Activated CD8-positive, alpha-beta memory T cell treated with anti-CD3 and anti-CD28 coated beads for 24 hours (primary cell): Measurements from ENCODE around the gene GPR151.
"Not testable (repeated sequence)": the region's sequence is repeated elsewhere in the genome, so short reads cannot be mapped to it uniquely, and the experiment has no call there.

Source experiments
- DNase-seq: peaks from one replicate; pipeline ENCODE4 v3.0.0-alpha.2; 2020

The GPR151 gene

DNA sequence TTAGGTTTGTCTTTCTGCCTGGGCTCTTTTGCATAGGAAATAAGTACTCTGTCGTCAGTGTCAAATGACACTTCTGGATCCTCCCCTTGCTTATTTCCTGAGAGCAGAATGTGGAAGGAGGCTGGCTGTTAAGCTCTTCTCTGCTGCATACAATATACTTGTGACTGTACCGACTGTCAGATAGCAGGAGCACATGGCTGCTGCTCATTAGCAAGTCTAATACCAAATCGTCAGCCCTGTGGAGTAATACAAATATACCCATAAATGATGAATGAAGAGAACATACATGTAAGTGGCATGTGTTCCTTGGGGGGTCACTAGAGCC lies at the start of gene GPR151:
Gene GPR151, minus strand, starts transcription at position 40 of the 325 bp plus-strand sequence. CDS start 77 bp downstream, outside the sequence.
- DNase-seq, result no peak

DNA sequence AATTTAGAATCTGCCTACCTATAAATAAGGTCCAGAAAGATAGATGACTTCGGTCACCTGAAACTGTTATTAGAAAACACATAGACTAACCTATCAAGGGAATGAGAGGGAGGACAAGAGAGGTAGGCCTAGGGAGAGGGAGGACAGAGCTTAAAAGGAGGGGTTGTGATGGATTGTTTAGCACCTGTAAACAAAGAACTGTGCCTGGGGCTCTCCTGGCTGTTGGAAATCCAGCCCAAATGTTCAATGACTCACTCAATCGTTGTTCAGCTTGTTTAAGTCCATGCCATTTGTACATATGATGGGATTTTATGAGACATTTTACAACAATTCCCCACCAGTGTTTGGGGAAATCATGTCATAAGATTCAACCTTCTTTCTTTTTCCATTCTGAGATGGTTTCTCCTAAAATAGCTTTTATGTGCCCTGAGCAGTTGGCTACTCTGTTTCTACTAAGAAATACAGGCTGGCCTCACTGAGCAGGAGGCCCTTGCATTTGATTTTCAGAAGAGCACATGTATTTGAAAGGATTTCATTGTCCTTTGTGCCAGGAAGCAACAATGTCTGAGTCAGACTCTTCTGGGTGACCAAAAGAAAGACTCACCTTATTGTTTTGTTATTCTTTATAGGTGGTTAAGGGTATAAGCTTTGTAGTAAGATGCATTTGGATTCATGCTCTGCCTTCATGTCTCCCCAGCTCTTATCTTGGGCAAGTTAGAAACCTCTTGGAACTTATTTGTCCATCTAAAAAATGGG lies 48.2 kb upstream of the GPR151 start:
- no peak for DNase-seq

- DNase-seq, result no peak
Observed at GRCh38 chr5:146562461-146562860, 46.5 kb upstream of the GPR151 start.

GRCh38 chr5:146561711-146562110 lies 45.7 kb upstream of the GPR151 start:
- no peak for DNase-seq

- DNase-seq, result no peak
Observed at GRCh38 chr5:146560205-146560812, 44.3 kb upstream of the GPR151 start.

GRCh38 chr5:146556884-146557283 lies 40.9 kb upstream of the GPR151 start:
- DNase-seq, result not testable (repeated sequence)

- DNase-seq, result no peak
Observed at GRCh38 chr5:146553446-146553845, 37.5 kb upstream of the GPR151 start.

GRCh38 chr5:146549615-146550014 lies 33.6 kb upstream of the GPR151 start:
- DNase-seq, result no peak

DNA sequence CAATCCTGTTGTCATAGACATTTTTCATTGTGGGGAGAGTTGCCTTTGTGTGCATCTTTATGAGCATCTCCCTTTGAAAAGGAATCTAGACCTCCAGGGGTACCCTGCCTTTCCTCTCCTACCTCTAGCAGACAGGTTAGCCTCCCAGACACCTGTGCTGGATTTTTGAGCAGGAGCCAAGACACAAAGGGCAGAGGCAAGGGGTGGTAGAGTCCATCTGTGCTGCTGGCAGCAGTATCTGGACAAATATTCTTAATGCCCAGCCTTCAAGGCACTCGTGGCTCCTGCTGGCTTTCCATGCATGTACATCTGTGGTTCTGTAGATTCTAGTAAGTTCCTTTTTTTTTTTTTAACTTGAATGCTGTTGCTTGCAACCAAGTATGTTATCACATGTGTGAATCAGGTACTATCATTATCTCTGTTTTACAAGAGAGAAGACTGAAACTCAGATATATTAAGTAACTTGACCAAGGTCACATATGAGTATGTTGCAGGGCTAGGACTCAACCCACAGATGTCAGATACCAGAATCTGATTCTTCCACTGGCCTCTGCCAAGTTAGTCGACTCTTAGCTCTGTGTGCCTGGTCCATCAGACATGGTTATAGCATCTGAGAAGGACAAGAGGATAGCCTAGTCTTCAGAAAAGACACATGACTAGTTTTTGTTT lies 32.9 kb upstream of the GPR151 start:
- no peak for DNase-seq

DNA sequence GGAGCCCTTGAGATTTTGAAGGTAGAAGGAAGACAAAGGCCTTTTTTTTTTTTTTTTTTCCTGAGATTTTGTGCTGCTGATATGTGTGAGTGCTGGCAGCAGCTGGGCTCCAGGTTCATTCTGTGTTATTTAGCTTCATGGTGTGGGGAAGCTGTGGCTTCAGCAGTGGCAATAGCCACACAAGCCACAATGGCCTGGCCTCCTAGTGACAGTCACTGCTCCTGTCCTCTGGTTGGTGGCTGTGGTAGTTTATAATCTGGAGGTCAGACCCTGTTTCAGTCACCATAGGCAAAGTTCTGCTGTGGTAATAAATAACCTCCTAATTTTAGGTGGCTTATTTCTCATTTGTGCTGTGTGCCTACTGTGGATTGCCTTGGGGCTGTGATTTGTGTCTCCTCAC lies 28.2 kb upstream of the GPR151 start:
- DNase-seq, result no peak

GRCh38 chr5:146541958-146542849 lies 26.2 kb upstream of the GPR151 start:
- peak; percentile 87 for DNase-seq

DNA sequence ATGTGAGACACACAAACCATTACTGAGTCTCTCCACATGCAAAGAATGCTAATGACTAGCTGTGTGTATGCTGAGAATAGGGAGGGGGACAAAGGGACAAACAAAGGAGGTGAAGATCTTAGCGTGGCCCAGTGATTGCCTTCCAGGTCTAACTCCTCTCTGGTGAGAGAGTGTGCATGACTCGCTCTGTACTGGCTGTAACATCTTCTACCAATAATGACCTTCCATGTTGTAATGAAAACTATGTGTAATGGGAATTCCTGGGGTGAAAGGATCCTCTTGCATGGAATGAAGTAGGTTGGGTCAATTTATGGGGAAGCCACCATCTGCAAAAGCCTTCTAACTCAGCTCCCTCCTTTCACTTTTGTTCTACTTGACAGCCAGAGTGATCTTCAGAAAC lies 24.4 kb upstream of the GPR151 start:
- no peak for DNase-seq

GRCh38 chr5:146539973-146540372 lies 24.0 kb upstream of the GPR151 start:
- no peak for DNase-seq

GRCh38 chr5:146538432-146538831 lies 22.4 kb upstream of the GPR151 start:
- no peak for DNase-seq

GRCh38 chr5:146533882-146534281 lies 17.9 kb upstream of the GPR151 start:
- DNase-seq, result no peak

- DNase-seq, result peak; percentile 86
Observed at GRCh38 chr5:146533260-146533857, 17.4 kb upstream of the GPR151 start.

- no peak for DNase-seq
Observed at GRCh38 chr5:146529984-146530383, 14.0 kb upstream of the GPR151 start.

GRCh38 chr5:146528236-146528635 lies 12.2 kb upstream of the GPR151 start:
- no peak for DNase-seq

GRCh38 chr5:146527785-146528184 lies 11.8 kb upstream of the GPR151 start:
- no peak for DNase-seq

- DNase-seq, result no peak
Observed at GRCh38 chr5:146523698-146524097, 7.7 kb upstream of the GPR151 start.

GRCh38 chr5:146521403-146522106 lies 5.6 kb upstream of the GPR151 start:
- DNase-seq, result no peak

- DNase-seq, result no peak
Observed at GRCh38 chr5:146520731-146521130, 4.7 kb upstream of the GPR151 start.
